ENCODE results near the gene SIGLECL1.

The SIGLECL1 gene

DNA sequence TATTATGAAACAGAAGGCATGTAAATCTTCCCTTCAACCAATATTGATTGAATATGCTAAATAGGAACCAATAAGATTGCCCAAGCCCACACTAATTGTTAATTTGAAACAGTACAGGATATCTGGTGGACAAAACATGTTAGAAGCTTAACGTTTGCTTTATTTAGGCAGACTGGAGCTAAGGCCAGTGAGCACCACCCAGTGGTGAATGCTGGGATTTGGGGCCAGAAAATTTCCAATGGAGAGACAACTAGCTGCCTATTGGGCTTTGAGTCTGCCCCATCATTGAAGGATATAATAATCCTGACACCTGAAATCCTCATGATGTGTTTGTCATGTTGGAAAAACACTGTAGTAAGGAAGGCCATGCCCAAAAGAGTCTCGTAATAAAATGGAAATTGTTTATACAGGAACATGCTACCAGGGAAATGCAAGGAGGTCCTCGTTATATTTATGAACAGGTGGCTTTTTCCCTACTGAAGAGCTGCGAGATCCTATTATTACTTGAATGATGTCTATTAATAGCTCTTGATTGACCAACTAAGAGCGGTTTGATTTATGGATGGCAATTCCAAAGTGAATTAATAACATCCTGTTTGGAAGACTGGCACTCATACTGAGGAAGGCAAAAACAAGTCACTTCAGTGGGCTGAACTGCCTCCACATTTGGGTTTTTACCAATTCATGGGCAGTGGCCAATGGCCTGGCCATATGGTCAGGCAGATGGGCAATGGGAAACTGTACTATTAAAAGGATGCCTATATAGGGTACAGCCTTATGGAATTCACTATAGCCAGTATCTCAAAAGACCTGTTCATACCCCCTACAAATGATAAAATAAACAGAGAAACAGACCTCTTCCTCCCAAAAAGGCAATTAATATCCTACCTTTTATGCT lies 8.7 kb downstream of the SIGLECL1 start:
- H4K20me1 ChIP-seq (ENCODE audit: insufficient read depth, low read length, poor library complexity, severe bottlenecking), result no peaks in the 10 kb centered on the region
- H3K9me3 ChIP-seq (ENCODE audit: insufficient read depth, low read depth, low read length), result no peaks in the 10 kb centered on the region
- no peaks in the 10 kb centered on the region for H3K79me2 ChIP-seq (ENCODE audit: insufficient read depth, low read length)
- no peaks in the 10 kb centered on the region for H3K4me1 ChIP-seq (ENCODE audit: insufficient read depth, low read length, poor library complexity, severe bottlenecking)
- H3F3A ChIP-seq (ENCODE audit: low read depth), result no peaks in the 10 kb centered on the region
- TF ChIP-seq, protein P1, sequence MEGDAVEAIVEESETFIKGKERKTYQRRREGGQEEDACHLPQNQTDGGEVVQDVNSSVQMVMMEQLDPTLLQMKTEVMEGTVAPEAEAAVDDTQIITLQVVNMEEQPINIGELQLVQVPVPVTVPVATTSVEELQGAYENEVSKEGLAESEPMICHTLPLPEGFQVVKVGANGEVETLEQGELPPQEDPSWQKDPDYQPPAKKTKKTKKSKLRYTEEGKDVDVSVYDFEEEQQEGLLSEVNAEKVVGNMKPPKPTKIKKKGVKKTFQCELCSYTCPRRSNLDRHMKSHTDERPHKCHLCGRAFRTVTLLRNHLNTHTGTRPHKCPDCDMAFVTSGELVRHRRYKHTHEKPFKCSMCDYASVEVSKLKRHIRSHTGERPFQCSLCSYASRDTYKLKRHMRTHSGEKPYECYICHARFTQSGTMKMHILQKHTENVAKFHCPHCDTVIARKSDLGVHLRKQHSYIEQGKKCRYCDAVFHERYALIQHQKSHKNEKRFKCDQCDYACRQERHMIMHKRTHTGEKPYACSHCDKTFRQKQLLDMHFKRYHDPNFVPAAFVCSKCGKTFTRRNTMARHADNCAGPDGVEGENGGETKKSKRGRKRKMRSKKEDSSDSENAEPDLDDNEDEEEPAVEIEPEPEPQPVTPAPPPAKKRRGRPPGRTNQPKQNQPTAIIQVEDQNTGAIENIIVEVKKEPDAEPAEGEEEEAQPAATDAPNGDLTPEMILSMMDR (conservative IDR thresholded peaks at IDR 0.05; ENCODE audit: low read length), result peak; percentile 93
- no peak for TF ChIP-seq EZH2phosphoT487 (IDR thresholded peaks at IDR 0.05; ENCODE audit: borderline replicate concordance)
- H3K4me2 ChIP-seq (ENCODE audit: low read depth, low read length, poor library complexity, severe bottlenecking), result no peak overlapping the region
- no peaks in the 10 kb centered on the region for H3K9me2 ChIP-seq (replicated peaks; ENCODE audit: low read depth, low read length)
- H3K4me3 ChIP-seq (ENCODE audit: low read length, poor library complexity, severe bottlenecking), result no peak overlapping the region
- no peaks in the 10 kb centered on the region for H3K36me3 ChIP-seq (ENCODE audit: insufficient read depth, low read length)
- no peaks in the 10 kb centered on the region for H3K27me3 ChIP-seq (ENCODE audit: insufficient read depth, low read length, poor library complexity, severe bottlenecking)
- H2AFZ ChIP-seq (ENCODE audit: low read length), result peak overlapping the region; percentile 16; the same call in 1 of the 2 replicates
- H3K9ac ChIP-seq (ENCODE audit: low read depth, low read length, poor library complexity, severe bottlenecking), result no peak overlapping the region

GRCh38 chr19:51263808-51264207 lies 12.9 kb downstream of the SIGLECL1 start:
- Histone ChIP-seq H3F3A (ENCODE audit: low read depth) (no peaks in the 10 kb centered on the region), H4K20me1 (ENCODE audit: insufficient read depth, low read length, poor library complexity, severe bottlenecking) (no peaks in the 10 kb centered on the region), H3K4me2 (ENCODE audit: low read depth, low read length, poor library complexity, severe bottlenecking) (no peak overlapping the region), H3K36me3 (ENCODE audit: insufficient read depth, low read length) (no peaks in the 10 kb centered on the region), H3K9me2 (replicated peaks; ENCODE audit: low read depth, low read length) (no peaks in the 10 kb centered on the region), H2AFZ (ENCODE audit: low read length) (no peak overlapping the region), H3K79me2 (ENCODE audit: insufficient read depth, low read length) (no peaks in the 10 kb centered on the region), H3K27me3 (ENCODE audit: insufficient read depth, low read length, poor library complexity, severe bottlenecking) (no peaks in the 10 kb centered on the region), H3K9me3 (ENCODE audit: insufficient read depth, low read depth, low read length) (no peaks in the 10 kb centered on the region), H3K4me1 (ENCODE audit: insufficient read depth, low read length, poor library complexity, severe bottlenecking) (no peaks in the 10 kb centered on the region), H3K9ac (ENCODE audit: low read depth, low read length, poor library complexity, severe bottlenecking) (no peak overlapping the region), H3K4me3 (ENCODE audit: low read length, poor library complexity, severe bottlenecking) (no peak overlapping the region)
- no peak for TF ChIP-seq EZH2phosphoT487 (IDR thresholded peaks at IDR 0.05; ENCODE audit: borderline replicate concordance)
- TF ChIP-seq, protein P1 (conservative IDR thresholded peaks at IDR 0.05; ENCODE audit: low read length), result no peak

GRCh38 chr19:51271067-51271466 lies 20.2 kb downstream of the SIGLECL1 start:
- Histone ChIP-seq H3K79me2 (ENCODE audit: insufficient read depth, low read length) (no peaks in the 10 kb centered on the region), H3K27me3 (ENCODE audit: insufficient read depth, low read length, poor library complexity, severe bottlenecking) (no peaks in the 10 kb centered on the region), H3K9me3 (ENCODE audit: insufficient read depth, low read depth, low read length) (no peaks in the 10 kb centered on the region), H3K9ac (ENCODE audit: low read depth, low read length, poor library complexity, severe bottlenecking) (no peak overlapping the region), H2AFZ (ENCODE audit: low read length) (no peak overlapping the region), H3F3A (ENCODE audit: low read depth) (no peaks in the 10 kb centered on the region), H3K9me2 (replicated peaks; ENCODE audit: low read depth, low read length) (no peaks in the 10 kb centered on the region), H3K4me3 (ENCODE audit: low read length, poor library complexity, severe bottlenecking) (no peak overlapping the region), H3K36me3 (ENCODE audit: insufficient read depth, low read length) (no peaks in the 10 kb centered on the region), H4K20me1 (ENCODE audit: insufficient read depth, low read length, poor library complexity, severe bottlenecking) (no peaks in the 10 kb centered on the region), H3K4me1 (ENCODE audit: insufficient read depth, low read length, poor library complexity, severe bottlenecking) (no peaks in the 10 kb centered on the region), H3K4me2 (ENCODE audit: low read depth, low read length, poor library complexity, severe bottlenecking) (no peak overlapping the region)
- no peak for TF ChIP-seq EZH2phosphoT487 (IDR thresholded peaks at IDR 0.05; ENCODE audit: borderline replicate concordance)
- TF ChIP-seq, protein P1 (conservative IDR thresholded peaks at IDR 0.05; ENCODE audit: low read length), result no peak

All from Loucy (cell line).